ENCODE data around the gene PDIA6. TPM values are rescaled to one million over a fixed set of nuclear protein-coding genes. Genes with fewer than 3 reads are reported as not detected.

Gene PDIA6
- polyA plus RNA-seq, 4 donors, result 24.4 to 311 (median 165) TPM

- FAIRE-seq, result no peak
These were observed 78.6 kb downstream of the PDIA6 start for GRCh38 chr2:10733980-10734379.

DNA sequence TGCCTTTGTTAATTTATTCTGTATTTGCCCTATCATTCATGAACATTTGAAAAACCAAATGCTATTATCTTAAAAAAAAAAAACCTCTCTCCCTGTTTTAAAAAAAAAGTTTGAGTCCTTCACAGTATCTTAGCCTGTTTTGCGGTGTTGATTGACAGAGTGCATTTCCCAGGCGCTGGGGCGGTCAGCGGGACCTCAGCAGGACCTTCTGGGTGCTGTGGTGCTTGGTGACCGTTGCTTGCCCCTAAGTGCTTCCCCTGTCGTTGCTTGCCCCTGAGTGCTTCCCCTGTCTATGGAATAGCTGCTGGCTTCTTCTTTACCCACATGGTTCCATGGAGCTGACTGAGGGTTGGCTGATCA lies 79.0 kb downstream of the PDIA6 start:
- H3K4me1 ChIP-seq (ENCODE audit: control insufficient read depth in 3 of 3, insufficient read depth in 2 of 3, low read depth in 1 of 3, low read length in 2 of 3), result no peaks in the 10 kb centered on the region
- WGBS, 3 donors, result 49 to 58% (median 50%) methylated on average over 6 of the region's 6 CpGs
- FAIRE-seq, result no peak
- H3K9me3 ChIP-seq (ENCODE audit: control insufficient read depth in 2 of 2, insufficient read depth in 1 of 2, low read depth in 1 of 2, low read length in 1 of 2), result no peaks in the 10 kb centered on the region
- no peaks in the 10 kb centered on the region for H3K27me3 ChIP-seq (ENCODE audit: control insufficient read depth in 3 of 3, insufficient read depth in 3 of 3, low read length in 3 of 3)
- H3K27ac ChIP-seq (ENCODE audit: low read depth in 1 of 3, low read length in 2 of 3), result no peak overlapping the region
- H3K36me3 ChIP-seq (ENCODE audit: control insufficient read depth in 3 of 3, insufficient read depth in 2 of 3, low read depth in 1 of 3, low read length in 3 of 3), result no peaks in the 10 kb centered on the region
- H3K4me3 ChIP-seq (ENCODE audit: low read depth in 1 of 3, low read length in 3 of 3), result no peak overlapping the region
- no peak for DNase-seq

More at GRCh38 chr2:10733980-10734379, 78.6 kb downstream of the PDIA6 start:
- no peak overlapping the region for H3K27ac ChIP-seq (ENCODE audit: low read depth in 1 of 3, low read length in 2 of 3)
- no peaks in the 10 kb centered on the region for H3K9me3 ChIP-seq (ENCODE audit: control insufficient read depth in 2 of 2, insufficient read depth in 1 of 2, low read depth in 1 of 2, low read length in 1 of 2)
- H3K27me3 ChIP-seq (ENCODE audit: control insufficient read depth in 3 of 3, insufficient read depth in 3 of 3, low read length in 3 of 3), result no peaks in the 10 kb centered on the region
- no peak for DNase-seq
- no peaks in the 10 kb centered on the region for H3K4me1 ChIP-seq (ENCODE audit: control insufficient read depth in 3 of 3, insufficient read depth in 2 of 3, low read depth in 1 of 3, low read length in 2 of 3)
- H3K36me3 ChIP-seq (ENCODE audit: control insufficient read depth in 3 of 3, insufficient read depth in 2 of 3, low read depth in 1 of 3, low read length in 3 of 3), result no peaks in the 10 kb centered on the region
- H3K4me3 ChIP-seq (ENCODE audit: low read depth in 1 of 3, low read length in 3 of 3), result no peak overlapping the region
- WGBS, 3 donors, result 87 to 95% (median 94%) methylated on average over 5 of the region's 5 CpGs

Other genes with a start within 250 kb of the PDIA6 start
- 10 to 100 TPM in 2 of 4 donors, 1 to 10 TPM in 2; 7.8 to 18.6 (median 12.0) TPM for gene NOL10, start 122.8 kb downstream of the PDIA6 start, polyA plus RNA-seq
- gene ATP6V1C2, start 91.2 kb downstream of the PDIA6 start, polyA plus RNA-seq, result 1 to 10 TPM in 2 of 4 donors, under 1 TPM in 2; 0.22 to 3.6 (median 0.92) TPM
- gene KCNF1, start 99.1 kb upstream of the PDIA6 start, polyA plus RNA-seq, result under 1 TPM in 2 of 4 donors, not detected in 2; 0.25 to 0.34 TPM